Ecto neural progenitor cell (in vitro differentiated cells): ENCODE results near the gene PTCH2.
"Not testable (repeated sequence)": the region's sequence is repeated elsewhere in the genome, so short reads cannot be mapped to it uniquely, and the experiment has no call there.

Experiments used
- DNase-seq: peaks from one replicate; pipeline ENCODE4 v3.0.0-alpha.2; 2018; ENCODE audit warnings: low spot score

PTCH2 gene

GRCh38 chr1:44819608-44820327 lies 23.3 kb downstream of the PTCH2 start:
- peak; percentile 93 for DNase-seq

- peak; percentile 53 for DNase-seq
Measured at GRCh38 chr1:44819196-44819607, 23.9 kb downstream of the PTCH2 start.

- DNase-seq: no peak
Measured at GRCh38 chr1:44817771-44818495, 25.1 kb downstream of the PTCH2 start.

- DNase-seq: no peak
Measured at GRCh38 chr1:44817307-44817706, 25.7 kb downstream of the PTCH2 start.

- not testable (repeated sequence) for DNase-seq
Measured at GRCh38 chr1:44815926-44816325, 27.1 kb downstream of the PTCH2 start.

- peak; percentile 54 for DNase-seq
Measured at GRCh38 chr1:44812822-44813543, 30.1 kb downstream of the PTCH2 start.

GRCh38 chr1:44811234-44811633 lies 31.8 kb downstream of the PTCH2 start:
- DNase-seq: no peak

DNA sequence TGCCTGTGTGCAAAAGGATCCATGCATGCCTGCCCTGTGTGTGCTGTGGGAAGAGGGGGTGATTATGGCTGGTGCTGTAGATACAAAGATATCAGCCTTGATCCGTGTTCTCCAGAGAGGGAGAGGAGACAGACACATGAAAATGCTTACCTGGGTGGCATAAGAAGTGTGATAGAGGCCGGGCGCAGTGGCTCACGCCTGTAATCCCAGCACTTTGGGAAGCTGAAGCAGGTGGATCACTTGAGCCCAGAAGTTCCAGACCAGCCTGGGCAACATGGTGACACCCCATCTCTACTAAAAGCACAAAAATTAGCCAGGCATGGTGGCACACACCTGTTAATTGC lies 32.3 kb downstream of the PTCH2 start:
- DNase-seq: not testable (repeated sequence)

DNA sequence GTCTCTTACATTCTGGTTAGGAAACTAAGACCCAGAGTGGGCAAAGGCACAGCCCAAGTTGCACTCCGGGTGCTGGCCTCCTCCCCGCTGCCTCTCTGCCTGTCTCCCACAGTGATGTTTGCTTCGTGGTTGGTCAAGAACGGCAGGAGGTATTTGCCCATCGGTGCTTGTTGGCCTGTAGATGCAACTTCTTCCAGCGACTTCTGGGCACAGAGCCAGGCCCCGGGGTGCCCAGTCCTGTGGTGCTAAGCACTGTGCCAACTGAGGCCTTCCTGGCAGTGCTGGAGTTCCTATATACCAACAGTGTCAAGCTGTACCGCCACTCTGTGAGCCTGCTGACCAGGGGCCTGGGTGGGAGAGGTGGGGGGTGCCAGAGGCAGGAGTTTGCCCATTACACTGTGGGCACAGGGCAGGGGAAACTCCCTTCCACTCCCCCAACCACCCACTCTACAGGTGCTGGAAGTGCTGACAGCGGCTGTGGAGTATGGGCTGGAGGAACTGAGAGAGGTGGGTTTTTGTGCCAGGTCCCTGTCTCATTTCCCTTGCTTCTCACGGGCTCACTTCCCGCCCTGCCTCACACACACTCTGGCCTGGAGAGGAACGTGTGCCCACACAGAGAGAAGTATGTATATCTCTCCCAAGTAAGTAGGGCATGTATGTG lies 32.8 kb downstream of the PTCH2 start:
- no peak for DNase-seq

DNA sequence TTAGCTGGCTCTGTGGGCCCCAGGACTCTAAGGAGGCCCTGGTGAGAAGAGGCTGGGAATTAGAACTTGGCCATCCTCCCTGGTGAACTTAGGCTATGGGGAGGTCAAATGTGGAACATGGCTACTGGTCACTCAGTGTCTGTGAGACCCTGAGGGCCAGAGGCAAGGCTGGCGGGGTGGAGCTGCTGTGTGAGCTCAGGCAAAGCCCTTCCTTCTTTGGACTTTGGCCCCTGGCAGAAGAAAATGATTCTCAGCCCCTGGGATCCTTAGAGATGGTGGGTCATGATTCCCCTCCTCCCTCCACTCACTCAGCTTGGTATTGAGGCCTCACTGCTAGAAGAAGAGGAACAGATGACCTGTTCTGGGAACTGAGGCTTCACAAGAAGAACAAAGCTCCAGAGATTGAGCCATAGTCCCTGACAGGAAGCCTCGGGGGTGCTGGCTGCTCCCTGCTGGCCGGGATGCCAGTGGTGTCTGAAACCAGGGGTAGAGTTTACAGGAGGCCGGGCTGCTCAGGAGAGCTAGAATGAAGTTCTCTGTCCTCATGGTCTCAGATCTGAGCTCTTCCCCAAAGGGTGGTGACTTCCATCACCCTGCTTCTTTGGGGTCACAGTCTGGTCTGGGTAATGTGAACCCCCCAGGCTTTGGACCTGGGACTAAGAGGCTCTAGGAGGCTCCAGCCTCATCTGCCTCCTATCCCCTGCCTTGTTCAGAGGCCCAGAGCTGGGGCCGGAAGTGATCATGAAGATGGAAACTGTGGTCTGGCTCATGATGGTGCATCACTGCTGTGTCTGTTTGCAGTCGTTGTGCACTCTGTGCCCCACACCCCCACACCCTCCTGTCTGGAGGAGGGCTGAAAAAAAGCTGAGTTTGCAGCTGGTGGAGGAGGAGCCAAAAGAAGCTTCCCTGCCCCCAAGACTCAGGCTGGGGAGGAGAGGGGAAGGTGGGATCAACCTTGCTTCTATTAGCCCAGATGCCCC lies 33.8 kb downstream of the PTCH2 start:
- DNase-seq: no peak

DNA sequence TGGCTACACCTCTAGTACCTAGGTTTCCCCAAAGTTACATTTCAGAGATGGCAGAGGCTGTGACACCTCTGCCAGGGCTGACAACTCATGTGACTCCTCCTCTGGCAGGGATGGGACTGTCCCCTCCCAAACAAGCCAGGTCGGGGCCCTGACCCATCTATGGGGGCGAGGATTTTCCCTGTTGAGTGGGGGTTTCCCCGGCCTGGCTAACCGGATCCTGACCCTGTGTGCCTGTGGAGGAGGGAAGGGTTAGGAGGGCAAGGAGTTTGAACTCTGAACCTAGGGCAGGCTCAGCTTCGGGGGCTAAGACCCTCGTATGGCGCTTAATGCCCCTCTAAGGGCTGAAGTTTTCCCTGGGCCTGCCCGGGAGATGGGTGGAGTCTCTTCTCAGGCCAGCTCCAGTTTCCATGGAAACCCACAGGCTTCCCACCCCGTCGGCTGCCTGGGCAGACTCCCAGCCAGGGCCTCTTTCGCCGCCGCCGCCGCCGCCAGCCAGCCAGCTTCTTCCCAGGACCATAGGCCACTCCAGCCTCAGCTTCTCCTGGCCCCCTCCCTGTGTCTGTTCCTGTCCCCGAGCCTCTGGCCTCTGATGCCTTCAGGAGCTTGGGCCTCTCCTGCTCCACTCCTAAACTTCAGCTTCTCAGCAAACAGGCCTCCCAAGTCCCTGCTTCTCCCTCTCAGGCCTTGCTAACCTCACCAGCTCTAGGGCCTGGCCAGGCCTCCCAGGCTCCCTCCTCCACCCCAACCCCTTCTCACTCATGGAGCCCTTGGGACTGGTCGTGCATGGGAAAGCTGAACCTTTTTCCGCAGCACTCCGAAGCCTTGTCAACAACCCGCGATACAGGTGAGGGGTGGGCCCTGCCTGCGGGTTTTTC lies 34.8 kb downstream of the PTCH2 start, which contains the start of gene BTBD19:
BTBD19 (plus strand) TSS at position 461 of the 875 bp plus-strand sequence; CDS start at position 759, 298 bp downstream.
- peak; percentile 91 for DNase-seq

DNA sequence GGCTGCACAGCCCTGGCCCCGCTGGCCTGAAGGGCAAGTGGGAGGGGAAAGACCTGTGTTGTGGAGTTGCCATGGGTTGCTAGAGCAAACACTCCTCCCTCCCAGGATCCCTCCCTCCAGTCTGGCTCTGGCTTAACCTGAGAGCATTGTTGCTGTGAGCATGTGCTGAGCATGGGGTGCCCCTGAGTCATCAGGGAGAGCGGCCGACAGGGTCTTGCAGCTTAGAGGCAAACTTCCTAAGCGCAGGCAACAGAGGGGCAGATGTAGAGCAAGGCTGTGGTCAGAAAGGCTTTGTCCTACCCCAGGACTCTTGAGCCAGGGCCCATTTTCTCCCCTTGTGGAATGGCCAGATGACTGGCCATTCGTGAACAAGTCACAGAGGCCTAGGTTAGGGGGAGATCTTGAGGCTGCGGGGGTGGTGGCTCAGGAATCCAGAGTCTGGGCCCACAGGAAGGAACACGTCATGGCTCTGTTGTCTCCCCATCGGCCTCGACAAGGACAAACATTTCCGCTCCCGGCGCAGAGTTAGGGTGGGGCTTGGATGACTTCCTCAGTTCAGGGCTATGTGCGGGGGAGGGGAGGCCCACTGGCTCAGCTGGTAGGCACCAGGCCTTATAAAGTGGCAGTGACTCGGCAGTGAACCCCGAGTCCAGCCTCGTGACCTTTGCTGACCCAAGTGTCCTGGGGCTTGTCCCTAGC lies 35.5 kb downstream of the PTCH2 start:
- DNase-seq: peak; percentile 89

DNA sequence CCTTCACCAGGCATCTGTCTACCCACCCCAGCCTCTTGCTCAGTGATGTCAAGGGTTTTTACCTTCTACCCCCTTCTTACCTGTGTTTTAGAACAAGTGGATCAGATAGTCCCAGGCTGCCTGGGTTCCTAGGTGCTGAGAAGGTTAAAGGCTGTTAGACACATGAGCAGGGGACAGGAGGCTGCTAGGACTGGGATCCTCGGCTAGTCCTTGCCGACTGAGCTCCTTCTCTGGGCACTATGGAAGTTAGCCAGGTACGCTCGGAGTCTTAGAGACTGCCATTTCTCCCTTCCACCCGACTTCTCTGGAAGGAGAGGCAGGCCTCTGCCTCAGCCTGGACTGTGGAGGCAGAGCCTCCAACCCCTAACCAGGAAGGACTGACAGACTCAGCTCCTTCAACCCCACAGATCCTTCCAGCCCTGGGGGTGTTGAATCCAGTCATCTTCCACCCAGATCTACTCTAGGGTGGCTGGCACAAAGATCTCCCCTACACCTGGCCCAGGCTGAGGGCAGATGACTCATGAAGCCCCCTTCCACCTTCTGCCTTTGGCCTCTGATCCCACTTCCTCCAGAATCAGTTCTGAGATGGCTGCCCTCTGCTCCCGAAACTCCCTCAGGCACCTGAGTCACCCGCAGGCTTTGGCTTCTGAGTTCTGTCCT lies 36.2 kb downstream of the PTCH2 start, which contains the start of gene DYNLT4:
DYNLT4 (minus strand) TSS at position 648 of the 660 bp plus-strand sequence. CDS start 683 bp downstream, outside the sequence.
- no peak for DNase-seq

GRCh38 chr1:44806025-44806703 lies 36.9 kb downstream of the PTCH2 start:
- DNase-seq: peak; percentile 48

DNA sequence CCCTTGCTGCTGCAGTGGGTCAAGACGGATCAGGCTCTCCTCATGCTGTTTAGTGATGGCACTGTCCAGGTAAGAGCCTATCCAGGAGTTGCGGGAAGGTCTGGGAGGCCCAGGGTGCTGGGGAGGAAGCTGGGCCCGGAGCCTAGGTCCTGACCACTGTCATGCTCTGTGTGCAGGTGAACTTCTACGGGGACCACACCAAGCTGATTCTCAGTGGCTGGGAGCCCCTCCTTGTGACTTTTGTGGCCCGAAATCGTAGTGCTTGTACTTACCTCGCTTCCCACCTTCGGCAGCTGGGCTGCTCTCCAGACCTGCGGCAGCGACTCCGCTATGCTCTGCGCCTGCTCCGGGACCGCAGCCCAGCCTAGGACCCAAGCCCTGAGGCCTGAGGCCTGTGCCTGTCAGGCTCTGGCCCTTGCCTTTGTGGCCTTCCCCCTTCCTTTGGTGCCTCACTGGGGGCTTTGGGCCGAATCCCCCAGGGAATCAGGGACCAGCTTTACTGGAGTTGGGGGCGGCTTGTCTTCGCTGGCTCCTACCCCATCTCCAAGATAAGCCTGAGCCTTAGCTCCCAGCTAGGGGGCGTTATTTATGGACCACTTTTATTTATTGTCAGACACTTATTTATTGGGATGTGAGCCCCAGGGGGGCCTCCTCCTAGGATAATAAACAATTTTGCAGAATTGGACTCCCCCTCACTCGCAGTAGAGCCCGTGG lies 37.6 kb downstream of the PTCH2 start:
- no peak for DNase-seq

DNA sequence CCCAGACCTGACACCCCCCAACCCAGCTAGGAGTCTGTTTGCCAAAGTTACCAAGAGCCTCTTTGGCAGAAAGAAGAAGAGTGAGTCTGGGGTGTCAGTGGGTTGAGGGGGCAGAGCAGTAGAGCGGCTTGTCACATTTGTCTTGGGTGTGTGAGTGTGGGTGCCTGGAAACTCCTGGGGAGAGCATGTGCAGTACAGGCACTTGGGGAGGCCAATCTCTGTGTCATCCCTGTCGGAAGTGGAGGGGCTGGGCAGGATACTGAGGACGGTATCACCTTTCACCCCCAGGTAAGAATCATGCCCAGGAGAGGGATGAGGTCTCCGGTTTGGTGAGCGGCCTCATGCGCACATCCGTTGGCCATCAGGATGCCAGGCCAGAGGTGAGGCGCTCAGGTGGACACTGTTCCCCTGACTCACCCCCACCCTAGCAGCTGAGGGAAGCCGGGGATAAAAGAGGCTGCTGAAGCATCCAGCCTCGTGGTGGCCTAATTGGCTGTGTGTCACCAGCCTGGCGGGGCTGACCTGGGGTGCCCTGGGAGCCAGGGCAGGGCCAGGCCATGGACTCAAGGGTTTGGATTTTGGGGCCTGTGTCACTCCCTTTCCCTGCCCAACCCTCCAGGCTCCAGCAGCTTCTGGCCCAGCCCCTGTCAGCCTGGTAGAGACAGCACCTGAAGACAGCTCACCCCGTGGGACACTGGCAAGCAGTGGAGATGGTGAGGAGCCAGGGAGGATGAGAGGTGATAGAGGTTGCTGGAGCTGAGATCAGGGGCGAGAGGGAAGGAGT lies 39.5 kb downstream of the PTCH2 start:
- DNase-seq: no peak

- no peak for DNase-seq
Measured at GRCh38 chr1:44803062-44803311, 40.1 kb downstream of the PTCH2 start.
